Psoas muscle (tissue), 8 donors: ENCODE data around the gene EPB41L5. TPM values are rescaled to one million over a fixed set of nuclear protein-coding genes. Genes with fewer than 3 reads are reported as not detected.

ENCODE experiments used
- ATAC-seq, 4 donors: fragments of 200-7000 bp; cut with Tn5 transposase; one replicate each; pipeline ENCODE4 v1.9.1; 2020; ENCODE audit warnings: moderate library complexity in 3 of 4, mild to moderate bottlenecking in 2 of 4
- DNase-seq, 2 donors: peaks; one replicate each; pipeline ENCODE4 v3.0.0-alpha.2; 2020
- H3K27ac ChIP-seq: fragments of 200-600 bp; one replicate; pipeline ENCODE4 v1.8.0; 2022
- H3K27me3 ChIP-seq, 3 donors: fragments of 200-600 bp in 1 of 3; one replicate each; pipeline versions ENCODE4 v1.6.1 to v1.8.0; 2013 to 2022; ENCODE audit warnings: low read length in 2 of 3, mild to moderate bottlenecking in 2 of 3, moderate library complexity in 1 of 3; ENCODE audit not compliant: insufficient read depth in 3 of 3
- H3K36me3 ChIP-seq, 2 donors: fragments of 200-600 bp in 1 of 2; one replicate each; pipeline versions ENCODE4 v1.6.1 to v1.8.0; 2013 to 2022; ENCODE audit warnings: low read depth in 1 of 2, mild to moderate bottlenecking in 1 of 2, moderate library complexity in 1 of 2; ENCODE audit not compliant: insufficient read depth in 1 of 2
- H3K4me1 ChIP-seq: fragments of 200-600 bp; one replicate; pipeline ENCODE4 v1.8.0; 2022
- H3K4me3 ChIP-seq: fragments of 200-600 bp; one replicate; pipeline ENCODE4 v1.8.0; 2022; ENCODE audit warnings: mild to moderate bottlenecking
- H3K9me3 ChIP-seq: fragments of 200-600 bp; one replicate; pipeline ENCODE4 v1.8.0; 2022
- CTCF ChIP-seq: fragments of 200-600 bp; IDR thresholded peaks from one replicate; pipeline ENCODE4 v1.8.0; 2022; ENCODE audit warnings: antibody characterized with exemption
- WGBS, 3 donors: extraction: QIAGEN DNeasy Blood & Tissue Kit; methylation state at CpG; one replicate each; pipeline versions ENCODE4 v1.1.6 to v1.1.7; 2013; 5-methylcytosine and 5-hydroxymethylcytosine counted together
- intact Hi-C, 2 donors: fragments of 100-400 bp; cut with DNase I; formaldehyde crosslinking; loops; one replicate each; pipeline versions ENCODE4 v1.11.0 to v1.14.2; 2022
- polyA plus RNA-seq, 3 donors: library from polyadenylated mRNA; stranded (reverse); fragments of 200-250 nt; gene quantifications; one replicate each; pipeline ENCODE4 v1.2.3, GENCODE V29; 2013
- total RNA-seq, 4 donors: library from RNA; stranded (reverse); fragmentation: NEBNext Ultra II Directional in 2 of 4; extraction: Animal tissue kit (Norgen Biotek cat#: 25700) in 2 of 4; gene quantifications; one replicate each; pipeline versions ENCODE4 v1.2.1 to v1.2.4, GENCODE V29; 2021 to 2023
- donor health status: healthy with polysubstance abuse.
- donor health status: DM: no; HTN: no; CAD: no; lungs with moderate emphysema.
- donor health status: Bipolar disorder and iron deficiency.
- donor health status: healthy.
- donor health status: DM: yes; HTN: yes; CAD: no.
- donor health status: DM: no; HTN: no; CAD: no.
- donor health status: DM: no; HTN: no; CAD: no.
- donor health status: DM: yes; HTN: yes; CAD: no.

The EPB41L5 gene
- total and polyA plus RNA-seq, 7 donors = 4.2 to 16.0 (median 12.5) TPM

DNA sequence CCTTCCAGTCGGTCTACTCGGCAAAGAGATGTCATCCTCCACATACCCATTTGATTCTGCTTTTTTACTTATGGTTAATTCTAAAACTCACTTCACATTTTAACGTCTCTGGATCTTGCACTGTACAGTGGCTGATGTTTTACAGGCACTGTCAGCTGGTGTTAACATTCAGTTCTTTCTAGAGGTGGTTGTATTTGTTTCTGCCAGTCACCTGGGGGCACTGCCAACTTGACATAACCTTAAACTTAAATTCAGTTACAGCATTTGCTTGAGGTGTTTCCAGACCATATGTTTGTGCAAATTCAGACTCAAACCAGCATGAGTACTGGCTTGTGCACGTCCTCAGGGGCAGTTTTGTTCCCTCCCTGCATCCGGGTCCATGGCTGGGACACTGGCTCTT, 215.6 kb downstream of the EPB41L5 start:
- no peak overlapping the region for H3K4me3 ChIP-seq
- intact Hi-C loops = no loop called here

More for the DNA sequence above, 215.6 kb downstream of the EPB41L5 start:
- no peak overlapping the region for H3K27ac ChIP-seq
- H3K4me1 ChIP-seq = peaks cover 23% of the 10 kb centered on the region
- 58 to 77% (median 63%) methylated on average over 5 of the region's 5 CpGs for WGBS, 3 donors
- TF ChIP-seq CTCF = no peak
- DNase-seq (no peak), ATAC-seq (no peak)
- no peaks in the 10 kb centered on the region for H3K36me3 ChIP-seq
- H3K27me3 ChIP-seq = no peaks in the 10 kb centered on the region
- no peaks in the 10 kb centered on the region for H3K9me3 ChIP-seq

Other genes with a start within 250 kb of the EPB41L5 start
- gene TMEM185B, start 210.3 kb downstream of the EPB41L5 start, total RNA-seq = 10 to 100 TPM; 10.9 to 23.5 (median 18.0) TPM
- gene TMEM185B, start 210.3 kb downstream of the EPB41L5 start, polyA plus RNA-seq = 10 to 100 TPM; 10.4 to 28.1 (median 15.3) TPM
- 10 to 100 TPM; 25.6 to 38.1 (median 33.6) TPM for gene RALB, start 239.8 kb downstream of the EPB41L5 start, total RNA-seq
- 10 to 100 TPM; 43.9 to 72.3 (median 62.1) TPM for gene RALB, start 239.8 kb downstream of the EPB41L5 start, polyA plus RNA-seq